AML-193 (cell line): ENCODE data around the gene INPP4A.

Source experiments
- DNase-seq, 2 experiments: peaks; one replicate each; lab custom pipeline; 2025; lab: John Stamatoyannopoulos, UW

INPP4A gene

DNA sequence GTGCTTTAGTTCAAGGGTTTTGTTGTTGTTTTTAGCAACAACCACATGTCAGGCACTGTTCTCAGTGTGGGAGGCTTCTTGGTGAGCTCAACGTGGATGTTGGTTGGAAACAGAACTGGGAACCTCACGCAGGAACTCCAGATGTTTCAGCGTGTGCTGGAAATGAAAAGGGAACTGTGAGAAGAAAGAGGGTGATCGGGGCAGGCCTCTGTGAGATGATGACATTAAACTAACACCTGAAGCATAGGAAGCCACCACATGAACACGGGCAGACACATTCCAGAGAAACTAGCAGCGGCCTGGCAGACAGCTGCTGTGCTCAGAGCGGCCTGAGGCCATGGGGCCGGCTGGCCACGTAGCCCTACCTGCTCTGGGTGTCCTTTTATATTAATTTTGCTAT, 97.2 kb downstream of the INPP4A start:
- no peak for DNase-seq

DNA sequence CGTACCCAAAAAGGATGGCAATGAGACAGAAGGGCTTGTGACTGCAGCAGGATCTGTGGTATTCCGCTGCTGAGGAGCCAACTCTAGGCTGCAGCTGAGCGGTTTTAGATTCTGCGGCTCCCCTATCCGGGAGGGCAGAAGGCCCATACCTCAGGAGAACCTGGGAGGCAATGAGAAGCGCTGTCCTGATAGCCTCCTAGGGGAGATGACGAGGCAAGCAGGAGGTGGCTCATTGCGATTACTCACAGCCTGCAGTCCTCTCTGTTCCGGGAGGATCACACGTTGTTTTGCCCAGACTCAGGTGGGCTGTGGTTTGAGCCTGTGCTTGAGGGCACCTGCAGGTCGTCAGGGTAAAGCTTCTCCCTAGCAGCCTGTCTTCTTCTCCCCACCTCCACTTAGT, 98.6 kb downstream of the INPP4A start:
- no peak for DNase-seq

DNA sequence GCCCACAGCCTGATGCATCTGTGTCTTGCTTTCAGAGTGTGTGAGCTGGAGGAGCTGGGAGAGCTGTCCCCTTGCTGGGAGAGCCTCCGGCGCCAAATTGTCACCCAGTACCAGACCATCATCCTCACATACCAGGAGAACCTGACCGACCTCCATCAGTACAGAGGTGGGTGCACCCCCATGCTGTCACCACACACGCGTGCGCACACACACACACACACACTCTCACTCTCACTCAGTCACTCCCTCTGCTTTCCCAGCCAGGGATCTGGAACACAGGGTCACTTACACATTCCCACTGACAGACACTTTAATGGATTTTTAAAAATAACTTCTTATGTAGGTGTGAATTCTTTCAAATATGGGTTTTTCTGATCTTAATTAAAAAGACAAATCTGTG, 99.2 kb downstream of the INPP4A start:
- no peak for DNase-seq

DNA sequence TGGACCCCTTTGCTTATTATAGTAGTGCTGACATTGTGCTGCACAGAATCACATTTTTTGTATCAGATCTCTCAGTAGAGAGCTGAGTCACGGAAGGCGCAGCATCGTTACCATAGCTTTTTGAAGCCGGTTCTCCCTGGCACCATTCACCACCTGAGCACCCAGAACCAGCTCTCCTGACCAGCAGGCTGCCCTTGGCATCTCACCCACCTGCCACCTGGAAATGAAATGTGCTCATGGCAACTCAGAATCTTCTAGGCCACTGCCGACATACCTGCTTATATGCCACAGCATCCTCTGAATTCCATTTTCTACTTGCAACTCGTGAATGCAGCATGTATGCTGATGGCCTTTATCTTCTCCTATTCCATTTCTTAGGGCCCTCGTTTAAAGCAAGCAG, 100.9 kb downstream of the INPP4A start:
- DNase-seq: no peak

DNA sequence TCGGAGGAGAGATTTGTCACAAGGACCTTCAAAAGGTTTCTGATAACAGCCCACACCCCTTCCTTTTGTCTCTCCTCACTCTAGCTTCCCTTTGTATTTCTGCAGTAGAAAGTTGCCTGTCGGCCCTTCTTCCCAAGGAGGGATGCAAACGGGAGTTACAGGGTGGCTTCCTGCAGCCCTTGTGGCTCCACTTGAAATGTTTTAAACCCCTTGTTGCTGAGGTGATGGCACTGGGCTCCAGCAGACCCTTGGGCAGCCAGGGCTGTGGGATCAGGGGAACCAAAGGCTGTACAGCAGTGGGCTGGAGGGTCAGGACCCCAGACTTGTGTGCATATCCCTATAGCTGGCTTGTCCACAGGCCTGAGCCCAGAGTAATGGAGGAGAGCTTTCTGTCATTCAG, 101.5 kb downstream of the INPP4A start:
- DNase-seq: no peak

DNA sequence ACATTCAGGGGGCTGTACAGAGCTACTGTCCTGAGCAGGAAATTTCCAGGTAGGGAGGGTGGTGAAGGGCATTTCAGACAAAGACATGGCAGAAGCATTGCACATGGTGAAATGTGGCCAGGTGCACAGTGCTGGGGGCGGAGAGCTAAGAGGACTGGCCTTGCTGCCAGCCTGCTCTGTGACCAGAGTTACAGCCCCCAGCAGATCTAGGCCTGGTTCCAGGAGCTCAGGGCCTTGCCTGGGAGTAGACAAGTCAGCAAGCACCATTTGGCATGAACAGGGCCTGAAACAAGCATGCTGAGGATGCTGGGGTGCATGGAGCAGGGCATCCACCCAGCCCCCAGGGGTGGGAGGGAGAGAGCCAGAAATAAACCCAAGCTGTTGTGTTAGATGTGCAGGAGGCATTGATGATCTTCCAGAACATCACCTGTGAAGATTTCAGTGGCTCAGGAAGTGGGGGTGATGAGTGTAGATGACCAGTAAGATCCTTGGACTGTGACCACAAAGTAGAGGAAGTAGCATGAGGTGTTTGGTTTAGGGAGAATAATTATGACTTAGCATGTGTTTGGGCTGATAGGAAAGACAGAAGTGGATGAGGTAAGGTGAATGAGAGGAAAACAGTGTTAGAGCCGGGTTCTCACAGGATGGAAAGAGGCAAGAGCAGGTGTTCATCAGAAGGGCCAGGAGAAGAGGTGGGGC, 102.6 kb downstream of the INPP4A start:
- no peak for DNase-seq

DNA sequence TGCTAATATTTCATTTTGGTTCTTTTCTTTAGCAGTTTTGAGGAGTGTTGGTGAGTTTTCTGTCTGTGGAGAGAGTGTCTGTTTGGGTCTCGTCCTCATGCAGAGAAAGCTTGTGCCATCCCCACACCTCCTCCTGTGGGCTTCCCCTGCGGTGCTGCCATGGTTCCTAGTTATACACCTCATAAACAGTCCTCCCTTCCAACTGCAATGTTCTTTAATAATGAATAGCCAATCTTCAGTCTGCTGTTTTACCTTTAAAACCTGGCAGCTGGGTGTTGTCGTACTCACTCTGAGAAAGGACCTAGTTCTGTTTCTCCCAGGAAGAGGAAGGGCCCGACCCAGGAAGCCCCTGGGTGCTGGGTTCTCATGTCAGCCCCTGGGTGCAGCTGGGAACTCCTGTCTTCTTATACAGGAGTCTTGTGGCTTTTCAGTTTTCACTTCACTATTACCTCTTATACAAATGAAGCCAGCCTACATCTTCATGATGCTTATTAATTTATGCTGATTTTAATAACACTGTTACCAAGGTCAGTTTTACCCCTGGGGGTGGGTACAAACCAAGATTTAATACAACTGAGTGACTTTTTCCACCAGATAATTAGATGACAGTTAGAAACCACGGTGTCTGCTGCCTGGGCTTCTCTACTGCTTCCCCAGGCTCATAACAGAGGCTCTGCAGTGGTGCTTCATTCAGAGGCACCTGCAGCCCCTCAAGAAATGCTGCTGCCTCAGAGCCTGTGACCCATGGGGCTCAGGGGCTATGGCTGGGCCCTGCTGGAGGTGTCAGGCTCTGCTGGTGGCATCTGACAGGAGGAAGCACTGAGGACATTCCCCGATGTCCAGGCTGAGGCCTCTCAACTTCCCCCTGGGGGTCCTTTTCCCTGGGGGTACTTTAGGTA, 104.5 kb downstream of the INPP4A start:
- no peak for DNase-seq

DNA sequence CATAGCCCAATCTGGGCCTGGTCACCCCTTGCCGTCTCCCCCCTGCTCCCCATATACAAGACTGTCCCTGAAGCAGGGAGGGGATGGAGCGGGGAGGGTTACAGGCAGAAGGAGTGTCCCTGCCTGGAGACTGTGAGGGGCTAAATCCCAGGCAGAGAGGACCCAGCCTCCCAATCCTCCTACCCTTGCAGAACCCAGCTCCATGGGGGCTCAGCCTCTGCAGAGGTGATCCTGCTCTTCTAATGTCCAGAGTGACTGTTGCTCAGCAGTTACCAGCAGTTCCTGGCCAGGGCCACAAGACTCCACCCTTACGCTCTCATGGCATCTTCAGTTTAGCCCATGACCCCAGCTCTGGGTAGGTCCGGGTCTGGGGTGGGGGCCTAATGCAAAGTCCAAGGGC, 105.5 kb downstream of the INPP4A start:
- no peak for DNase-seq

DNA sequence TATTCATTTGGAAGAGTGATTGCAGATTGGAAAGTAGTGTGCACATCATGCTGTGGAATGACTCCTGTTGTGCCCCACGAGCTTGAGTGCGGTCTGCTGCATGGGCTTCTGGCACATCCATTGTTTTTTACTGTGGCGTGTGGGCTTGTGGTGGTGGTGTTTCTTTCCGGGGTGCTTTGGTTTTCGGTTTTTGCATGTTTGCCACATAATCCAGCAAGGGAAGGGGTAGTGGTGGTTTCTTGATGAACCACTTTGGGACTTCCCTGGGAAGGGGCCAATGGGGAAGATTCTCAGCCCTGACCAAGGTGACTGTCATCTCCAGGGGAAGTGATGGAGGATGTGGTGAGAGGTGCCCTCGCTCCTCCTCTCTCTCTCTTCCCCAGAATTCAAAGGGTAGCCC, 106.7 kb downstream of the INPP4A start:
- no peak for DNase-seq

DNA sequence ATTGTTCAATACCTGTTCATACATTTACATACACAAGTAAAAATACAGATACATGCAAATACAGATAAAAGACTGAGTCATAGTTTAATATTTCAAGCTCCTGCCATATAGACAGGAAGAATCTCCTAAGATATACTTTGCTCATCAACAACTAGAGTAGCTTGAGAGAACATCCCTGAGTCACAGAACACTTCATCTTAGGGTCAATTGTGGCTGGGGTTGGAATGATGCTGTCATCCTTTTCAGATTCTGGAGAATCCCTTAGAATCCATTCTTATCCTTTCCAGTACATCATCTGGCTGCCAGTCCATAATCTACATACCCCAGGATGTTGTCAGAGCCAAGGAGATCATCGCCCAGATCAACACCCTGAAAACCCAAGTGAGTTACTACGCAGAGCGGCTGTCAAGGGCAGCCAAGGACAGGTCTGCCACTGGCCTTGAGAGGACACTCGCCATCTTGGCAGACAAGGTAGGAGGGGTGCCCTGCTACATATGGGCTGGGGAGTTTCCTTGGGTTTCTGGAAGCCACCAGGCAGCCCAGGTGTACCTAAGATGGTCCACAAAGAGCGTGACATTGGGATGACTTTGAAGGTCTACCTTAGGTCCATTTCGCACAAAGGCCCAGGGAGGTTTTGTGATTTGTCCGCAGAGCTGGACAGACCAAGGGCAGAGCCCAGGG, 108.0 kb downstream of the INPP4A start:
- DNase-seq: no peak

DNA sequence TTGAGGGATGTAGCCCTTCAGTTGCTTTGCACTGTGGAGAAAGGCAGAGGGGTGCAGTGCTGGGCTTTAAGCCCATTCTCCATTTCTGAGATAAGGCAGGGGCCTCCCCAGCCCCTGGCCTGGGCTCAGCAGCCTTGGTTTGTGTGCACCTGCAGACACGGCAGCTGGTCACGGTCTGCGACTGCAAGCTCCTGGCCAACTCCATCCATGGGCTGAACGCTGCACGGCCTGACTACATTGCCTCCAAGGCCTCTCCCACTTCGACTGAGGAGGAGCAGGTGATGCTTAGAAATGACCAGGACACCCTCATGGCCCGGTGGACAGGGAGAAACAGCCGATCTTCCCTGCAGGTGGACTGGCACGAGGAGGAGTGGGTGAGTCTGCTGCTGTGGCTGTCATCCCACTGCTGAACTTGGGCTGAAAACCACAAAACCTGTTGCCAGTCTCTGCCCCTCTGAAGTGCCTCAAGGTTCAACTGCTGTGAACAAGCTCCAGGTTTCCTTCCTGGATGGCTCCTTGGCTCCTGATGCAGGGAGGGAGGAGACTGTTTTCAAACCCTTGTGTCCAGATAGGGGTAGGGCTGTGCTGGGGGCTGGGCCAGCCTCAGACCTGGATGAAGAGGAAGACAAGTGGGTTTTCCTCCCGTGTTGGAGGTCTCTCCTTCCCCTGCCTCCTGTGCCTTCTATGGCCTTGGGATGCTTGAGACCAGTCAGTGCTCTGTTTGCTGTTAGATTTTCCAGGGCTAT, 109.6 kb downstream of the INPP4A start:
- DNase-seq: no peak

DNA sequence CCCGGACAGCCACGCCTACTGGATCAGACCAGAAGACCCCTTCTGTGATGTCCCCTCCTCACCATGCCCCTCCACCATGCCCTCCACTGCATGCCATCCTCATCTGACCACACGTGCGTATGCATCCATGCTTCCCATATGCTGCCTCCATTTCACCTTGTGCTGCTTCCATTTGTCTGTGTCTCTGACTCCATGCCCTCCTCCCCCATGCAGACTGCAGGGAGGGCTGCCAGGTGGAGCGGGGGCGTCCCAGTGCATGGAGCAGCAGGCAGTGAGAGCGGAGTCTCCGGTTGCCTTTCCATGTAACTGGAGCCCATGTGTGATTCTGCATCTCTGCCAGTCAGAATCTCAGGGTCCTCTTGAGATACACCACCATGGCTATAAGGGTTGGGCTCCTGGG, 111.0 kb downstream of the INPP4A start:
- no peak for DNase-seq

DNA sequence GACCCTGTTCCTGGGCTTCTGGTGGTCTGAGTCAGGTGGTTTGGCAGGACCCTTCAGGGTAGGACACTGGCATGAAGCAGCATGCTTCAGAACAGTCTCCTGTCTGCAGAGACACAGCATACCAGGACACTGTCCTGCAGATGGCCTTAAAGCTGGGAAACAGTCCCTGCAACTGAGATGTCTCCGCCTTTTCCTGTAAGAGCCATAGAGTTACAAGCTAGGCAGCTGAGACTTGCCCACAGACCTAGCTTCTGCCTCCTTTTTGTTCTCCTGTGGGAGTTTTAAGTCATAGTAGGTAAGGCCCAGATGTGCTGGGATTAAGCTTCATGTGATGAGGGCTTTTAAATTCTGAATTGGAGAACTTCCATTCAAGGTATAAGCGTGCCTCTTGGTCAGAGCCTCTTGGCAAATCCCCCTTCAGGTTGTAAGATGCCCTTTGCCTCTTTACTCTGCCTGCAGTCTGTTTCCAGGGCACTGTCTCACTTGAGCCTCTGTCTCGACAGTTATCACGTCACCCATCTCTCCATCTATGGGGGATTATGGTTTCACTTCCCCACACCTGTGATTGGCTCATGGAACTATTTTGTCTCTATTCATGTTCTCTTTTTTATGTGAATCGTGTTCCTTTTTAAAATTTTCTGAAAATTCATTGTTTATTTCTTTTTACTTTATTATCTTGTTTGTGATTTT, 111.8 kb downstream of the INPP4A start:
- DNase-seq: no peak

DNA sequence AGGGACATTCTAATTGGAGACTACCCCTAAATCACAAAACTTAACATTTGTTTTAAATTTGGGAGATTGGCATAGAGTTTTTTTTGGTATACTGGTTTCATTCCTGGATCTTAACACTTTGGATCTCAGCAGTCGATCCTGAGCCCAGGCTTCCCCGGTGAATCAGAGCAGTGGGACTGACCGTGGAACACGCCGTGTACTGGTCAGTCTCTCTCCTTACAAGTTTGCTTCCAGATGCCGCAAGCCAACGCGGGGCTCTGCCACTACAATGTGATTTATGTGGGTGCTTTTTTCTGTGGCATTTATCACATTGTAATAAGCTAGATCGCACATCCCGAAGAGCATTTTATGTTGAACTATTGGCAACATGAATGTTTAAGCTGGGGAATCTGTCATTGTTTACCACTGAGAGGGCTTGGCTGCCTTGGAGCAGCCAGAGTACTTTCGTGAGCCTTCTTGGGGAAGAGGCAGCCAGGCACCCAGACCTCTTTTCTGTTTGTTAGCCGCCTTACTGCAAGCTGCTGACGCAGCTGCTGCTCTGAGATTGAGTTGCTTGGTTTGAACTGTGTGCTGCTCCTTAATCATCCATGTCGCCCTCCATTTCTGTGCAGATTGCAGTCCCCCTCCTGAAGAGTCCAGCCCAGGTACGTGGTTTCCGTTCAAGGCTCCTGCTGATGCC, 114.3 kb downstream of the INPP4A start:
- no peak for DNase-seq

DNA sequence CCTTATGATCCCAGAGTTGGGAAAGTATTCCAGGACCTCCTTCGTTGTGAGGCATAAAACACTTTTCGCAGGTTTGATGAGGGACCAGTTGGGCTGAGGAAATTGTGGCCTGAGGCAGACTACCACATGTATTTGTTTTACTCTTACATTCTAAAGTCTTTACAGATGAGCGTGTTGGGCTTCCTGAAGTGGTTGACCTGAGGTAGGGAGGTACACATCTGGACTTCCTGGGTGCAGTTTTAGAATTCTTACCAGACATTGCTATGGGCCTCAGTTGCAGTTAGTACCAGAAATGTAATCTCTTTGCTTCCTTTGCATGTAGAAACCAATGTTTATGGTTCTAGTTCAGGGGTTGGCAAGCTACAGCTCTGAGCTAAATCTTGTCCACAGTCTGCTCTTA, 114.9 kb downstream of the INPP4A start:
- no peak for DNase-seq

DNA sequence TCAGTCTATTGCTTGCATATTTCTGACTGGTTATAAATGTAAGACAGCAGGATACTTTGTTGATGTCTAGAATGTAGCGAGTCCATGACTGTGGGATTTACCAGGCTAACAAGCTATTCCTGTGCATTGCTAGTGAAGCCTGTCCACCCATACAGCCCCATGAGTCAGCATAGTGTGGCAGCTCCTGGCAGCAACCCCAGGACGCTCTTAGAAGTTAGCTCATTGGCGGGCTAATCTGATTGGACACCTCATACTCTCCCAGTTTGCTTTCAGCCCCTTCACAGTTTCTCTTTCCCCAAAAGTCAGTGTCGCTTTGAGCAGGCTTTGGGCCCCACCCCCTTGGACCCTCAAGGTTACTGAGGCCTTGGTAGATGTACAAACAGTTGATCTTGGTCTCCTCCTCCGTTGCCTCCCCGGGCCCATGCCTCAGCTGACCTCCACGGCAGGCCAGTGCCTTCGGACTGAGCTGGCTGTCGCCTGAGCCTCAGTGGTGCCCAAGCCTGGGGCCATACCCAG, 115.7 kb downstream of the INPP4A start:
- no peak for DNase-seq

DNA sequence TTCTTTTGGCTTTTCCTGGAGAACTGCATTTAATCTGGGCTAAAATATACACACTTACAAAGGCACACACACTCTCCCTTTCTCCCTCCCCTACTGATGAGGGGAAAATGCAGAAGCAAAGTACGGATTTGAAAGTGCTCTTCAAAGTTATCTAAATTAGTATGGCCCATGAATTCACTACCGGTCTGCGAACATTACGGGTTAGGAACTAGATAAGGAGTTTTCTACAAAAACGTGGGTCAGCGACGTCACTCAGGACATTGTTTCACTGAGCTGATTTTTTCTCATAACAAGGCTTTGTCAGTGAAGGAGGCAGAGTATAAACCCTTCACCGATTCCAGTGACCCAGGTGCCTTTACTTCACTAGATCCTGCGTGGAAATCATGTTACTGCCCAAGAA, 116.4 kb downstream of the INPP4A start:
- no peak for DNase-seq

DNA sequence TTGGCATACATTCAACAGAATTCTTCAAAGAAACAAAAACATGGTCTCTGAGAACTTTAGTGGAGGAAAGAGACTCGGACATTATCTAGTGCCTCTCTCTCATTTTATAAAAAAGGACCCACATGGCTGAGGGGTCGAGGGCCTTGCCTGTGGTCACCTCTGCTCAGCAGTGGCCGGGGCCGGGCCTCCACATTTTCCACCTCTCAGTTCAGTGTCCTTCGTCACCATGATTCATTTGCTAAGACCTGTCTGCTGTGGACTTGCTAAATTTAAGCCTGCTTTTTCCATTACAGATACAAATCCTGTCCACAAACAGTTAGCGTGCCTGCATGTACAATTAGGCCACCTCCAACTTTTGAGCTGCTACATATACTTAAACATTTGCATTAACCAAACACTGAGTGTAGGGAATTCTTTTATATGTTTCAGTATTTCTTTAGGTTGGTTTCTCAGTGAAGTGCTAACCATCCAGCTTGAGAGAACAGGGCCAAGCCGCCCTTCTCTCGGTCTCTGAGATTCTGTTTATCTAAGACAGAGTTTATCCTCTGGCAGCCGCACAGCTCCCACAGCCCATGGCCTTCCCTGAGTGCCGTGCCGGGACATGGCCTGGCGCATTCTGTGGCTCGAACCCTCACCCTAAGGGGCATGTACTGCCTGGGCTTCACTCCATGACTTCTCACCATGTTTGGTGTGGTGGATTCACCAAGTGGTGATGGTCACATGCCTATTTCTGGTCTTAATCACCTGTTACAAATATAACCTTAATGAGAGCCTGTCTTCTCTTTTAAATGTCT, 117.4 kb downstream of the INPP4A start:
- DNase-seq: no peak

DNA sequence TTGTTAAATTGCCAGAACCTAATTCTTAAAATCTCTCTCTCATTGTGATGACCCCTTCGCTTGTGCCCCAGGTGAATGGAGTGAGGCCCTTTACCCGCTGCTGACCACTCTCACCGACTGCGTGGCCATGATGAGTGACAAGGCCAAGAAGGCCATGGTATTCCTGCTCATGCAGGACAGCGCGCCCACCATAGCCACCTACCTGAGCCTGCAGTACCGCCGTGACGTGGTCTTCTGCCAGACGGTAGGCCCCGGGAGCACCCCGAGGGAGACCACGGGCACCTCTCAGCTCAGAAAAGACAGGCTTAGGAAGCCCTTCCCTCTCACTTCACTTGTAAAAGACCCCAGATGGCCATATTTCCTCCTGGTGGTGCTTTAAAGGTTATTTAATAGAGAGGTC, 118.7 kb downstream of the INPP4A start:
- no peak for DNase-seq

DNA sequence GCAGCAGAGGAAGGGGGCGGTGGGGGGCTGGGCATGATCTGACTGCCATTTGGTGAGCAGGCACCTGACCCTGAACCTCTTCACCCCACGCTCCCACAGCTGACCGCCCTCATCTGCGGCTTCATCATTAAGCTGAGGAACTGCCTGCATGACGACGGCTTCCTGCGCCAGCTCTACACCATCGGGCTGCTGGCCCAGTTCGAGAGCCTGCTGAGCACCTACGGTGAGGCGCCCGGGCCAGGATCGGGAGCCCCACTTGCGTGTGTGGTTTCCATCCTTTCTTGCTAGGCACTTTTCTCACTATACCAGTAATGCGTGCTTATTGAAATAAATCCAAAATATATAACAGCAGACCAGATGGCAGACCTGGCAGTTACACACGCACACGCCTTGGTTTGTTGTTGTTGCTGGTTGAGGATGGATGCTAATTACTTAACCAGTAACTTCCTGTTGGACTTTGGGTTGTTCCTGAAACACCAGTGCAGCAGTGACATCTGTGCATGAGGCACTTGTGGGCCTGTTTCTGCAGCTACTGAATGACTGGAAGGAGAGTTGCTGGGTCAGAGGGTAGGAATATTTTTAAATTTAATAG, 120.0 kb downstream of the INPP4A start:
- no peak for DNase-seq
